Stimulated activated CD8-positive, alpha-beta memory T cell treated with anti-CD3 and anti-CD28 coated beads, Interleukin-4, amount 100 ng/mL, for 48 hours (primary cell): ENCODE measurements around the gene FBXL14.

Source experiments
- DNase-seq: peaks from one replicate; pipeline ENCODE4 v3.0.0-alpha.2; 2020

FBXL14 gene

GRCh38 chr12:1592444-1593173, 1.8 kb downstream of the FBXL14 start:
- DNase-seq: peak; percentile 76

GRCh38 chr12:1591543-1591942, 2.8 kb downstream of the FBXL14 start:
- DNase-seq: no peak

- no peak for DNase-seq
Measured at GRCh38 chr12:1591034-1591433, 3.3 kb downstream of the FBXL14 start.

GRCh38 chr12:1590221-1590979, 4.0 kb downstream of the FBXL14 start:
- no peak for DNase-seq

GRCh38 chr12:1588575-1588947, 5.8 kb downstream of the FBXL14 start:
- no peak for DNase-seq

- no peak for DNase-seq
Measured at GRCh38 chr12:1587927-1588574, 6.3 kb downstream of the FBXL14 start.

- no peak for DNase-seq
Measured at GRCh38 chr12:1584326-1584725, 10.1 kb downstream of the FBXL14 start.

- DNase-seq: peak; percentile 78
Measured at GRCh38 chr12:1583421-1584078, 10.8 kb downstream of the FBXL14 start.

- DNase-seq: no peak
Measured at GRCh38 chr12:1582709-1583050, 11.7 kb downstream of the FBXL14 start.

GRCh38 chr12:1581973-1582708, 12.2 kb downstream of the FBXL14 start:
- DNase-seq: no peak

- no peak for DNase-seq
Measured at GRCh38 chr12:1580526-1580925, 13.9 kb downstream of the FBXL14 start.

- DNase-seq: no peak
Measured at GRCh38 chr12:1579651-1580435, 14.5 kb downstream of the FBXL14 start.

- DNase-seq: no peak
Measured at GRCh38 chr12:1576410-1577241, 17.8 kb downstream of the FBXL14 start.

- no peak for DNase-seq
Measured at GRCh38 chr12:1575408-1576401, 18.7 kb downstream of the FBXL14 start.

GRCh38 chr12:1574865-1575259, 19.5 kb downstream of the FBXL14 start:
- no peak for DNase-seq

GRCh38 chr12:1573960-1574864, 20.2 kb downstream of the FBXL14 start:
- no peak for DNase-seq

GRCh38 chr12:1572731-1573130, 21.6 kb downstream of the FBXL14 start:
- DNase-seq: no peak

- no peak for DNase-seq
Measured at GRCh38 chr12:1567852-1568251, 26.5 kb downstream of the FBXL14 start.
